Stimulated activated CD4-positive, alpha-beta T cell treated with anti-CD3 and anti-CD28 coated beads, Interleukin-1b, Interleukin-23, amount 100 ng/mL, for 24 hours (primary cell): ENCODE results near the gene TSSK3.
A peak's percentile ranks its signal among the peaks of the same experiment; 100 is the strongest.
"Not testable (repeated sequence)": the region's sequence is repeated elsewhere in the genome, so short reads cannot be mapped to it uniquely, and the experiment has no call there.

Source experiments
- DNase-seq, 4 experiments: peaks; one replicate each; pipeline ENCODE4 v3.0.0-alpha.2; 2020; ENCODE audit warnings: low read depth in 4 of 4, low spot score in 1 of 4

The TSSK3 gene

GRCh38 chr1:32396524-32396923 is 34.2 kb downstream of the TSSK3 start:
- not testable (repeated sequence) for DNase-seq

GRCh38 chr1:32398401-32398800 is 36.1 kb downstream of the TSSK3 start:
- DNase-seq, result no peak

GRCh38 chr1:32399843-32400242 is 37.5 kb downstream of the TSSK3 start:
- no peak for DNase-seq

- peak; percentile 10 to 43 (median 24) for DNase-seq
Measured at GRCh38 chr1:32400876-32401631, 38.7 kb downstream of the TSSK3 start.

- DNase-seq, result no peak
Measured at GRCh38 chr1:32404946-32405345, 42.6 kb downstream of the TSSK3 start.

GRCh38 chr1:32405672-32406467 is 43.5 kb downstream of the TSSK3 start:
- no peak for DNase-seq

GRCh38 chr1:32406629-32407111 is 44.3 kb downstream of the TSSK3 start:
- DNase-seq, result no peak

GRCh38 chr1:32411261-32411660 is 48.9 kb downstream of the TSSK3 start:
- no peak for DNase-seq

- DNase-seq, result peak; percentile 45 to 79 (median 57)
Measured at GRCh38 chr1:32413507-32414185, 51.3 kb downstream of the TSSK3 start.
